OCI-LY1 (cell line): ENCODE measurements around the gene ELFN1.

Experiments used
- H2AFZ ChIP-seq: fragments of 200-600 bp; sonication (generic), shearing (Covaris generic); 2 replicates; pipeline ENCODE4 v1.6.0; 2014; ENCODE audit warnings: antibody characterized with exemption, mild to moderate bottlenecking, low read length
- H3F3A ChIP-seq: fragments of 200-600 bp; sonication (generic), shearing (Covaris generic); 2 replicates; pipeline ENCODE4 v1.6.0; 2014; ENCODE audit warnings: mild to moderate bottlenecking, antibody characterized with exemption, low read length, moderate library complexity; ENCODE audit not compliant: insufficient read depth
- H3K27ac ChIP-seq: fragments of 200-600 bp; sonication (generic); 2 replicates; pipeline ENCODE4 v1.5.1; 2014; ENCODE audit warnings: low read length, mixed run types, mild to moderate bottlenecking, low read depth; ENCODE audit not compliant: poor library complexity, severe bottlenecking
- H3K27me3 ChIP-seq: fragments of 200-600 bp; sonication (generic); 2 replicates; pipeline ENCODE4 v1.6.0; 2014; ENCODE audit warnings: antibody characterized with exemption, mild to moderate bottlenecking, low read length, moderate library complexity; ENCODE audit not compliant: insufficient read depth
- H3K36me3 ChIP-seq: fragments of 200-600 bp; sonication (generic); 2 replicates; pipeline ENCODE4 v1.6.1; 2014; ENCODE audit warnings: mild to moderate bottlenecking, antibody characterized with exemption, low read length, moderate library complexity, mixed read lengths; ENCODE audit not compliant: insufficient read depth
- H3K4me1 ChIP-seq: fragments of 200-600 bp; sonication (generic); 2 replicates; pipeline ENCODE4 v1.5.1; 2014; ENCODE audit warnings: mild to moderate bottlenecking, low read length, moderate library complexity; ENCODE audit not compliant: insufficient read depth, severe bottlenecking
- H3K4me2 ChIP-seq: fragments of 200-600 bp; sonication (generic), shearing (Covaris generic); 2 replicates; pipeline ENCODE4 v1.6.1; 2014; ENCODE audit warnings: low read length
- H3K4me3 ChIP-seq: fragments of 200-600 bp; sonication (generic); 2 replicates; pipeline ENCODE4 v1.5.1; 2014; ENCODE audit warnings: low read length, low read depth, mild to moderate bottlenecking, mixed read lengths; ENCODE audit not compliant: poor library complexity, severe bottlenecking
- H3K79me2 ChIP-seq: fragments of 200-600 bp; shearing (Covaris generic); 2 replicates; pipeline ENCODE4 v1.6.1; 2016; ENCODE audit warnings: mixed run types, low read length, mixed read lengths; ENCODE audit not compliant: insufficient read depth
- H3K9ac ChIP-seq: fragments of 200-600 bp; sonication (generic), shearing (Covaris generic); 2 replicates; pipeline ENCODE4 v1.6.1; 2014; ENCODE audit warnings: mild to moderate bottlenecking, low read length, mixed read lengths
- H3K9me2 ChIP-seq: fragments of 200-600 bp; sonication (generic), shearing (Covaris generic); 2 replicates; pipeline ENCODE4 v1.6.1; 2014; ENCODE audit warnings: low read depth, mild to moderate bottlenecking, low read length, mixed read lengths
- H3K9me3 ChIP-seq: fragments of 200-600 bp; shearing (Covaris generic); 2 replicates; pipeline ENCODE4 v1.6.1; 2014; ENCODE audit warnings: low read length, mixed read lengths
- H4K20me1 ChIP-seq: fragments of 200-600 bp; sonication (generic), shearing (Covaris generic); 2 replicates; pipeline ENCODE4 v1.6.0; 2016; ENCODE audit warnings: mild to moderate bottlenecking, low read length; ENCODE audit not compliant: insufficient read depth
- CTCF ChIP-seq: fragments of 200-600 bp; sonication (generic), shearing (Covaris generic); IDR thresholded peaks from 2 replicates; pipeline ENCODE4 v1.5.1; 2017; ENCODE audit warnings: mild to moderate bottlenecking, antibody characterized with exemption, low read length, moderate library complexity, mixed read lengths
- EZH2 ChIP-seq: fragments of 200-600 bp; sonication (generic), shearing (Covaris generic); IDR thresholded peaks from 2 replicates; pipeline ENCODE4 v1.8.0; 2017; ENCODE audit warnings: borderline replicate concordance, mixed run types, mild to moderate bottlenecking, antibody characterized with exemption, low read length, moderate library complexity, mixed read lengths

ELFN1 gene

GRCh38 chr7:1667566-1668395 lies 2.3 kb upstream of the ELFN1 start:
- no peaks in the 10 kb centered on the region for H3K36me3 ChIP-seq
- H3K4me1 ChIP-seq: peaks cover 7% of the 10 kb centered on the region
- H3K9me2 ChIP-seq: no peaks in the 10 kb centered on the region
- H4K20me1 ChIP-seq: no peaks in the 10 kb centered on the region
- H3K9ac ChIP-seq: no peak overlapping the region
- peaks cover 3% of the 10 kb centered on the region; the same call in 1 of the 2 replicates for H3K27me3 ChIP-seq
- H3K4me2 ChIP-seq: no peak overlapping the region
- H3F3A ChIP-seq: no peaks in the 10 kb centered on the region
- no peak overlapping the region for H2AFZ ChIP-seq
- H3K4me3 ChIP-seq: no peak overlapping the region
- TF ChIP-seq CTCF: no peak
- no peak for TF ChIP-seq EZH2
- no peaks in the 10 kb centered on the region for H3K9me3 ChIP-seq
- H3K27ac ChIP-seq: no peak overlapping the region
- H3K79me2 ChIP-seq: no peaks in the 10 kb centered on the region

- Histone ChIP-seq H3K36me3 (no peaks in the 10 kb centered on the region), H3K4me3 (no peak overlapping the region), H3K79me2 (no peaks in the 10 kb centered on the region), H3K9me2 (no peaks in the 10 kb centered on the region), H3F3A (no peaks in the 10 kb centered on the region), H3K27me3 (peaks cover 3% of the 10 kb centered on the region; the same call in 1 of the 2 replicates), H3K4me1 (peaks cover 7% of the 10 kb centered on the region), H3K9me3 (no peaks in the 10 kb centered on the region), H2AFZ (no peak overlapping the region), H4K20me1 (no peaks in the 10 kb centered on the region), H3K9ac (no peak overlapping the region), H3K4me2 (no peak overlapping the region), H3K27ac (no peak overlapping the region)
- TF ChIP-seq EZH2: no peak
- TF ChIP-seq CTCF: no peak
These were observed 1.5 kb upstream of the ELFN1 start for GRCh38 chr7:1668396-1669063.

GRCh38 chr7:1669064-1669951 lies 769 bp upstream of the ELFN1 start:
- Histone ChIP-seq H3K79me2 (no peaks in the 10 kb centered on the region), H2AFZ (no peak overlapping the region), H3K36me3 (no peaks in the 10 kb centered on the region), H4K20me1 (no peaks in the 10 kb centered on the region), H3K27me3 (no peaks in the 10 kb centered on the region; the same call in 1 of the 2 replicates), H3K4me1 (peaks cover 7% of the 10 kb centered on the region), H3K4me3 (no peak overlapping the region), H3K27ac (no peak overlapping the region), H3K4me2 (no peak overlapping the region), H3F3A (no peaks in the 10 kb centered on the region), H3K9ac (no peak overlapping the region), H3K9me3 (no peaks in the 10 kb centered on the region), H3K9me2 (no peaks in the 10 kb centered on the region)
- TF ChIP-seq CTCF: no peak
- TF ChIP-seq EZH2: no peak
